PFSK-1 (cell line): ENCODE data around the gene CFAP157.

Experiments used
- FOXP2 ChIP-seq: optimal IDR thresholded peaks from 2 replicates; pipeline ENCODE3; 2011; ENCODE audit warnings: borderline replicate concordance, control low read depth, inconsistent platforms; ENCODE audit not compliant: insufficient read depth; ENCODE audit errors: extremely low read length, extremely low read depth
- POLR2AphosphoS5 ChIP-seq: IDR thresholded peaks from 2 replicates; pipeline ENCODE4 v1.6.1; 2012; ENCODE audit warnings: low read depth, mild to moderate bottlenecking, control low read depth, low read length, moderate library complexity
- REST ChIP-seq, 2 experiments: IDR thresholded peaks; 2 replicates each; pipeline versions ENCODE4 v1.6.1 to v1.8.0; 2011 to 2012; ENCODE audit warnings: low read depth in 2 of 2, low read length in 2 of 2, control low read depth in 1 of 2, inconsistent platforms in 1 of 2, mild to moderate bottlenecking in 1 of 2, moderate library complexity in 1 of 2; ENCODE audit not compliant: insufficient read depth in 1 of 2
- SIN3A ChIP-seq: IDR thresholded peaks from 2 replicates; pipeline ENCODE4 v1.6.1; 2012; ENCODE audit warnings: mild to moderate bottlenecking, low read length, moderate library complexity, borderline replicate concordance; ENCODE audit not compliant: insufficient read depth
- TAF1 ChIP-seq: IDR thresholded peaks from 2 replicates; pipeline ENCODE4 v1.6.1; 2012; ENCODE audit warnings: low read length, control low read depth, borderline replicate concordance; ENCODE audit not compliant: insufficient read depth

GRCh38 chr9:127700140-127700539 lies 6.6 kb upstream of the CFAP157 start:
- TF ChIP-seq REST (IDR thresholded peaks at IDR 0.05; ENCODE audit: insufficient read depth in 1 of 2, low read depth in 2 of 2, low read length in 2 of 2) (no peak), POLR2AphosphoS5 (no peak), SIN3A (no peak), TAF1 (no peak), FOXP2 (no peak)
